Glomerular visceral epithelial cell (primary cell): ENCODE data around the gene CBX2.
A peak's percentile ranks its signal among the peaks of the same experiment; 100 is the strongest.

ENCODE experiments used
- DNase-seq: peaks from one replicate; pipeline ENCODE4 v3.0.0-alpha.2; 2016; ENCODE audit errors: extremely low spot score

CBX2 gene

DNA sequence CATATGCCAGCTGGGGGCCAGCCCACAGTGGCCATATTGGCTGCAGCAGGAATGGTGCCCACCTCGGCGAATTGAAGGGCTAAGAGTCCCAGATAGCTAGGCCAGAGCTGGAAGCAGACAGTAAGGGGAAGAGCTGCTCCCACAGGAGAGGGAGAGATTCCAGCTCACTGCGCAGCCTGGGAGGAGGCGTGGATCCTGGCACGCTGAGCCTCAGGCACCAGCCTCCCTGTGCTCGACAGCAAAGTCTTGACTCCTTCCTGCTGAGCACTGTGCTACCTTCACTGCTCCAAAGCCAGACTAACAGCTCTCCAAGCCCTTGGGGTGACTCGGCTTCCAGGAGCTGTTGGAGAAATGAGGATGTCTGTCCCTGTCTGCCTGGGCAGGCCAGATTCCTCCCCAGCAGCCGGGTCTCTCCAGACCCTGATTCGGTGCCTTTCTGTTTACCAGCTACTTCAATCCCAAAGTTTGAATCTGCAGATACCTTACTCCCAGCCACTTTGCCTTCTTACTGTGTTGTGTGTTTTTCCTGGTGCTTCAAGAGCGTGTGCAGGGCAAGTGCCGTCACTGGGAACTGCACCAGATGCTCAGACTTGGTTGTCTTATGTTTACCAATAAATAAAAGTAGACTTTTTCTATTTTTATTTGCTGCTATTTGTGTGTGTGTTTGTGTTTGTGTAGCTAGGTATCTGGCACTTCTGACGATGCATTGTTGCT is 9.1 kb downstream of the CBX2 start:
- no peak for DNase-seq

DNA sequence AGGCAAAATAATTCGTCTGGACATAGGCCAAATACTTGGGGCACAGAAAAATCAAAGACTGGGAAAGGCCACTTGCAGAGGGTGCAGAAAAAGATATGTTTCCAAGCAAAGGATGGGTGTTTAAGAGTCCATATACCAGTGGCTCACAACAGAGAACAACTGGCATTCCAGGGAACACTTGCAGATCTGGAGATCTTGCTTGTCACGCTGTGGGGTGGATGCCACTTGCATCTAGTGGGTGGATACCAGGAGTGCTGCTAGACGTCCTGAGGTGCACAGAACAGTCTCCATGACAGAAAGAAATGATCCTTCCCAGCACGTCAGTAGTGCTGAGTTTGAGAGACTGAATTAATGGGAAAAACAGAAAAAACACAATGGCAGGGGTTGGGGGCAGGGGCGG is 10.5 kb downstream of the CBX2 start:
- DNase-seq, result no peak

DNA sequence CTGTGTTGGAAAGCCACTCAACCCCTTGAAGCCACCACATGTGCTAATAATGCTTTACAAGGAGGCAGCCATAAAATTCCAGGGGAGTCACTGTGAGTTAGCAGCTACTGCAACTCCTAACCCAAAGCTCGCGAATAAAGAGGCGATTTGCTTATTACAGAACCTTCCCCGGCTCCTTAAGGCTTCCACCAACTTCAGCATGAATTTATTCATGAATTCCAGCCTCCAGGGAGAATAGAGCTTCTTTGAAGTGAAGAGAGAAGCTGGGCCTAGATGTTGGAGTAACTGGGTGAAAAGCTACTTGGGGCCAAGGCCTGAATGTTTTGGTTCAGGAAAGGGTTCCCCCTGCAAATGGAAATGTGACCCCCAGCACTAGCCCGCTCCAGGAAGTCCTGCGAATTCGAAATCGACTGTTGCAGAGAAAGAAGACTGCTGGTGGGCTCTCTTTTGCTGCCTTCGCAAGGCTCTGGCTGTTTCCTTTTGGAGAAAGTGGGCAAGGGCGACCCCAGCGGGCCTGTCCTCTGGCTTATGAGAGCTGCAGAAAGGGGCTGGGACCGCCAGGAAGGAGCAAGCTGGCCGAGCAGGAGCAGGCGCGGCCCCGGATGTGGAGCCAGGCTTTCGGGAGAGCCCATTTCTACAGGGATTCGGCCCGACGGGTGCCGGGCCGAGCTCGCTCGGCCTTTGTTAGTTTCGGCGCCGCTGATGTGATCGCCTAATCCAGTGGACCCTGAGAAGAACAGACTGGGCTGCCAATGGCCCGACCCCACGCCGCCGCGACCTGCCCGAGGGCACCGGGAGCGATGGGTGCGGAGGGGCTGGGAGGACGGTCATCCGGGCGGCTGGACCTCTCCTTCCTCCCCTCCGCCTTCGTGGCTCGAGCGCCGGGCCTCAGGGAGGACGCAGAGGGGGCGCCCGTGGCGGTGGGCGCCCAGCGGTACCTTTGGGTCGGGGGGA is 11.3 kb downstream of the CBX2 start:
- DNase-seq, result no peak

DNA sequence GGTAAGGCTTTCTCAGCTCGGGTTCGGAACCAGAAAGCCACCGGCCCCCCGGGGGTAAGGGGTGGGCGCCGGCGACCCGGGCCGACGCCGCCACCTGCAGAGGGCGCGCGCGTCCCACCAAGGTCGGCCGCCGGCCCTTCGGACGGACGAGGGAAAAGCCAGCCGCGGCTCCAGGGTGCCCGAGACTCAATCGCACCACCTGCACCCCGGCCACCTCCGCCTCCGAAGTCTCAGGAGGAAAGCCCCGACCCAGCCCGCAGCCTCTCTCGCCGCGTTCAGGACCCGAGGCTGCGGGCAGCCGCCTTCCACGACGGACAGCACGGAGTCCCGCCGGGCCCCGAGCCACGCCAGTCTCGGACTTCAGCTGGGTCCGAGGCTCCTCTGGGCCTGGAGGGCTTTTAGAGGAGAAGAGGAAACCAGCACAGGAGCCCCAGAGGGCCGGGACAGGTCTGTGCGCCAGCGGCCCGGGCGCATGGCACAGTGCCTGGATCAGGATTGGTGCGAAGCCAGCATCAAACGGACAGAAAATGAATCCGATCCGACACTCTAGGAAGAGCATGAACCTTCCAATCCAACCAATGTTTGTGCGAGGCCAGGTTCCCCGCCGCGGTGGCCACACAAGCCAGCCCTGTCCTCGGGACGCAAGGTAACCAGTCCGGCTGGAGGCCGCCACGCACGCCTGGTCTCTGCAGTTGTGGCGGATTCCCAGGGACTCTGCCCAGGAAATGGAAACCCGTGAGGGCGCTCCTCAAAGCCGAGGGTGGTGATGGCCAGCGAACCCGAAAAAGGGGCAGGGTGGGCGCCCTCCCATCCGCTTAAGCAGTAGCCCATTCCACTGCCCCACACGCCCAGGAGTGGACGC is 12.2 kb downstream of the CBX2 start:
- DNase-seq, result peak; percentile 44

DNA sequence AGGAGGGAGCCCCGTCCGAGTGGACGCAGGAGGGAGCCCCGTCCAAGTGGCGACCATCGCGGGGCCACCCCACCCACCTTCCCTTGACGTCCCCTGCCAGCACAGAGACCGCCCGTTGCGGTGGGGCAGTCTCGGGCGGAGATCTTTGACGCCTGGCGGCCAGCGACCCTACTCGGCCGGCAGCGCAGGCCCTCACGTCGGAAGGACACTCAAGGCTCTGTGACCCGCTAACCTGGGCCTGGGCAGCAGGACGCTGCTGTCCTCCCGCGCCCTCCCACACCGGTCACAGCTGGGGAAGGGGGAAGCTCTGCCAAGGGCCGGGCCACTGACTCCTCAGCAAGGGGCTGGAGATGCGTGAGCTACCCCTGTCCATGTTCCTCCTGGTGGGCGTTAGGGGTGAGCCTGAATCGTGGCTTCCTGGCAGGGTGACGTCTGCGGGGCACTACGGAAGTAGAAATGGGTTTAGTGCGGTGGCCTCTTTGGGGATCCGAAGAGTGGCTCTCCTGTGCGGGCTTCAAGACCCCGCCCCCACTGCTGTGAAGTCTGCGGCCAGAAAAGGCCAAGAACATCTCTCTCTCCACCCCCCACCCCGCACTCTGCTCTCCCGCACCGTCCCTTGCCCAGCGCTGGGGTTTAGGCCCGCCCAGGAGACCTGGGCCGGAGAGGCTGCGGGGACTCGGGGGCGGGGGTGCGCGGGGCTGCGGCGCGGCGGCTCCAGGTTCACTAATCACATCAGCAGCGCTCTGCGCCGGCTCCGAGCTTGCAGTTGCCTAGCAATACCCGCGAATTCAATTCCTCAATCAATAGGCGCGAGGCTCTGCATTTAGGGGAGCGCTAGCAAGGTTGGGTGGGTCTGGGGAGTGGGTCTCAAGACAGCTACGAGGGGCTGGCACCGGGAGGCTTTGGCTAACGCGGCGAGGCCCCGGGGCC is 13.1 kb downstream of the CBX2 start:
- DNase-seq, result no peak

DNA sequence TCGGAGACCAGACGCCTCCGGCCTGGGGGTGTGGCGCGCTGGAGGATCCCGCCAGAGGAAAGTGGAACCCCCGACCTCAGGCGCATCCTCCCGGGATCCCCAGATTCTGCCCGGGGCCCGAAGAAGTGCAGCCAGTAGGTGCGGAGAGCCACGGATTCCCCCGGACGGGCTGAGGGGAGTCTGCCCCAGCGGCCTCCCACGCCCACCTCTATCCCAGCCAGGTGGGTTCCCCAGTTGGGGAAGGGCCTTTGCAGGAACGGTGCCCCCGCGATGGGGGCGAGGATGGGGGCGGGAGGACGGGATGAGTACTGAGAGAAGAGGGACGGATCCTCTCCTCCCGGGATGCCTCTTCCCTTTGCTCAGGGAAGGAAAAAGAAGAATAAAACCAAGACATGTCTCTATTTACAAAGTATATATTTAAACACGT is 13.8 kb downstream of the CBX2 start:
- no peak for DNase-seq

DNA sequence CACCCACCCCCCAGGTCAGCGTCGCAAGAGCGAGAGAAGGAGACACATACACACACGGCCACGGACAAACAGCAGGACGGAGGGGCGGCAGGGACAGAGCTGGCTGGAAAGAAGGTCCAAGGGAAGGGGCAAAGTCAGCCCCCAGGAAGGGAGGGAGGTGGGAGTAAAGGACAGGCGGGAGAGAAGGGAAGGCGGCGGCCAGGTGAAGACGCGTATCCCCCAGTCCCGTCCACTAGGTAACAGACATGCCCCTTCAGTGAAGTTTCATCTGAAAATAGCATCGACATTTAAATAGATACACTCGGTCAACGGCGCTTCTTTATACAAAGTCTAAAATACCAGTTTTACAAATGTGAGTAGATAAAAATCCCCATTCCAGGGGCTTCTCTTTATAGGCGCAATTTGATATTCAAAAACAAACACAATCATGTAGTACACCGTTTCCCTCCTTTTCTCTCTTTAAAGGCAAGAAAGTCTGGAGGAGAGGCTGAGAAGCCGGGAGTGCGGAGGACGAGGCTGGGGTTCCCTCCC is 14.5 kb downstream of the CBX2 start:
- DNase-seq, result no peak

DNA sequence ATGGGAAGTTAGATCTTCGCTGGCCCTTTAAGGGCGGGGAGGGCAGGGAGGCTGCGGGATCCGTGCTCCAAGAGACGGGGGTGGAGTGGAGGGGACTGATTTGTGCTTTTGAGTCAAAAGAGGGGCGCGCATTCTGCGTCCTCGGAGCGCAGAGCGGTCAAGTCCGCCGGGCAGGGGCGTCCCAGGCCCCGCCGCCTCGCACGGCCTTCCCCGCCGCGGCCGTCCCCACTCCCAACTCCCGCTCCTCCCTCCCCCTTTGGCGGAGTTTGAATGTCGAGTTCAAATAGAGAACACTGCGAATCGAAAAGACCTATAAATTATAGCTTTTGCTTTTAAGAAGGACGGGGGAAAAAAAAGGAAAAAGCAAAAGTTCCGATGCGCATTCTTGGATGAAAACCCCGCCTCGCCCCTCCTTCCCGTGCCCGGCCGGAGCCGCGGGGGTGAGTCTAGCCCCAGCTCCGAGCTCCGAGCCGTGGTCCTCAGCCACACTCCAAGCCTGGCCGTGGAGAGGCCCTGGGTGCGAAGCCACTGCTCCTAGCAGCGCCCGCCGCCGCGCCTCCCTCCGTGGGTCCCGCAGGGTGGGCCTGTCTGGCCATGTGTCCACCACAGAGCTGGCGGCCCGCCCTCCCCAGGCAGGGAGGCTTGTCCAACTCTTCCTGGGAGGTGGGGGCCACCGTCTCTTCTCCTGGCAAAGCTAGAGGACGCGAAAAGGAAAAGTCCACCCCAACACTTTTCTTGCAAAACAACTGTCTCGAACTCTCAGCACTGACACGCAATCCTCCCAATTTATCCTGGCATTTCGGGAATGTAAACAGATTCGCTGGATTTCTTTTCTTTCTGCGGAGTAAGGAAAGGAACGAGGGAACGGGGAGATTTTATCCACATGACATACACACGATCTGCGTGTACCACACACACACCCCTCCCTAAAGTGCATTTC is 15.3 kb downstream of the CBX2 start:
- no peak for DNase-seq

DNA sequence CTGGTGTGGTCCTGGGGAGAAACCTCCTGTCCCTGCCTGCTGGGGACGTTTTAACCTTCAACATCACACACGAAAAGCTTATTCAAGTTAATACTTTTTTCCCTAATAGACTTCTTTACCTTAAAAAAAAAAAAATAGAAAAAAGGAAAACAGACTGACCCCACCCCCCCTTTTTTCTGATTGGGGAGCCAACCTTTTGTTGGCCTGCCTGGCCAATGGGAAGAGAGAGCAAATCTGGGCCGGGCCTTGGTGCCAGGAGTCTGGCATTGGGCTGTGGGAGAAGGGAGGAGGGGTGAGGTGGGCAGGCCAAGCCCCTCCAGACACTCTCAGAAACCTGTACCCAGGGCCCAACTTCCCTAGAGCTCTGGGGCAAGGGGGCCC is 16.0 kb downstream of the CBX2 start:
- DNase-seq, result no peak

DNA sequence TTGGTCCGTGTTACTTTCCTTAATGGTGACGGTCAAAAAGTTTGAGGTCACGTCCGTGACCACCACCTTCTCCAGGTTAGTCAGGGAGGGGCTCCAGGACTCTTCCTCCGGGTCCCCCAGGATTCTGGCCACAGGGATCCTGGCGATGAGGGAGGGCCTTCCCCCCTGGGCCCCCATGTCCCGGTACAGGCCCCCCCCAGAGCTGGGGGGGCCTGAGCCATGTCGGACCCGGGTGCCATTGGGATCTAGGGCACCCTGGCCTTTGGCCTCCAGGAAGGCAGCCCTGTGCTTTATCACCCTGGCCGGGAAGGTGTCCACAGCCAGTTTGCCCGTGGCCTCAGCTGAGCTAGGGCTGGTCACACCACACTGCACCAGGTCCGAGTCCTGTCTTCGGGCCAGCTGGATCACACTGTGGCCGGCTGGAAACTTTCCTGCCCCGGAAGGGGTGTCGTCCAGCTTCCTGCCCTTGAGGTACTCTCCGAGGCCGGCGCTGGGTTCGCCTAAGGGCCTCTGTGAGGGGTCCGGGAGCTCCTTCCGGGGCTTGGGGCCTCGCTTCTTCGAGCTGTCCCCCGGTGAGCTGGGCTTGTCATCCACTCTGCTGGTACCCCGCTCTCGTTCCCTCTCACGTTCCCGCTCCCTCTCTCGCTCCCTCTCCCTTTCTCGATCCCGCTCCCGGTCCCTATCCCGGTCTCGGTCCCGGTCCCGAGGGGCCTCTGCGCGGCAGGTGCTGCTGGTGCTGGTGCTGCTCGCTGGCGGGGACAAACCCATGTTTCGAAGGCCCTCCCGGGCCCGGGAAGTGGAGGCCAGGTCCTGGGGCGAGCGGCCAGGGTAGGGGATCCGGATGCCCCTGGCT is 16.9 kb downstream of the CBX2 start:
- no peak for DNase-seq

DNA sequence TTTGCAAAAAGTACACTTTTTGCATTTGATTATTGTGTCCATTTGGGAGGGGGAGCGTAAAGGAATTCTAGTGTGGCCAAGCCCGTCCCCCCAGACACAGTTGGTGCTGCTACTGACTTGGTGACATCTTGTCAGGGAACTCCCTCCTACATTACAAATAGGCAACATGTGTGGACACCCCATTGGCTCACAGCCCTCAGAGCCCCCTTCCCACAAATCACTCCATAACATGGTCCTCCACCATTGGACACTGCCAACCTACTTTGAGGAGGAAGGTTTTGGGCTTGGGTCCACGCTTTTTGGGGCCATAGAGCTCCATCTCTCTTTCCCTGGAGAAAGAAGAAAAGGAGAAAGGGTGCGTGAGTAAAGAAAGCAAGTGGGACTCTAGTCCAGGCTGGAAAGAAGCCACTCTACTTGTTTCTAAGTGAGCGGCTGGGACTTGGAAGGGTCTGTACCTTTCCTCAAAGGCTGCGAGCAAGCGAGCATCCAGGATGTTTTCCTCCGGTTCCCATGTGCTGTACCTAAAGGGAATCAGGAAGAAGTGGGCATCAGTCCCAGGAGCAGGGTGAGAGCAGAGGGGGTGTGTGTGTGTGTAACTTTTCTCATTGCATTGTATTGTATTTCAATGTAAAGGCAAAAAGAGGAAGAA is 18.0 kb downstream of the CBX2 start:
- DNase-seq, result no peak

DNA sequence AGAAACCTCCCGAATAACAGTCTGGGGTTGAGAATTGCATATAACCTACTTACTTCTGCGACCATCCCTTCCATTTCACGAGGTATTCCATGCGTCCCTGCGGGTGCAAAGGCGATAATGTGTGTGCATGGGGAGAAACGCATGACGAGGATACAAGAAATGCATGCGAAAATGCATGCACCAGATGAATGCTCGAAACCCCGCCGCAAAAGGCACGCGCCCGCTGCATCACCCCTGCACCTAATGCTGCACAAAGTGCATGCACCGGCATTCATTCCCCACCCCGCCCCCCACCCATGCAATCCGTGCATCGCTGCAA is 18.5 kb downstream of the CBX2 start:
- DNase-seq, result no peak

DNA sequence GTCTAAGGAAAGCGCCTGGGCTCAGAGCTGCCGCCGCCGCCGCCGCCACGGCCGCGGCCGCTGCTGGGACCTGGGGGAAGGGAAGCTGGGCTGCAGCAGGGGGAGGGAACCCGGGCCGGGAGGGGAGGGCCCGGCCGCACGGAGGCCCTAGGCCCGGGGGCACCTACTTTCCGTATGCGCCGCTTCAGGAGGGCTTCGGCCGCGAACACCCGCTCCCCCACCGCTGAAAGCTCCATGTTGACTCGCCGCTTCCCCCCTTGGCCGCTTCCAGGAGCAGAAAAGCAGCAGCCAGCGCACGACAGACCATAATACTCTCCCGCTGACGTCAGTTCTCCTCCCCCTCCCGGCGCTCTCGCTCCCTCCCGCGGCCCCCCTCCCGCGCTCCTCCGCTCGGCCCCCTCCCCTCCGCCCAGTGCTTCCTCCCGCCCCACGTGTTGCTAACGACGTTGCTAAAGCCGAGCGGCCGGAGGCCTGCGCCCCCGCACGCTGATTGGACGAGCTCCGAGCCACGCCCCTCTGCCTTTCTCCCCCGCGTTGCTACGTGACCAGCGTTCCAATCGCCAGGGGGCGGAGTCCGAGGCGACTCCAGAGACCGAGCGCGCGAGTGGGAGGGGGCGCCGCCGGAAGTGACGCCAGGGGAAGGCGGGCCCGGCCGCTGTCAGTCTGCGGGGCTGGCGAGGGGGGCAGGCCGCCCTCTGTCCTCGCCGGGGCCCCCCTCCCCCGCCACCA is 19.0 kb downstream of the CBX2 start, which contains the start of gene CBX8:
TSS of gene CBX8 (minus strand) at position 315 of the 729 bp plus-strand sequence. CDS start at position 236, 79 bp downstream.
- peak; percentile 100 for DNase-seq

DNA sequence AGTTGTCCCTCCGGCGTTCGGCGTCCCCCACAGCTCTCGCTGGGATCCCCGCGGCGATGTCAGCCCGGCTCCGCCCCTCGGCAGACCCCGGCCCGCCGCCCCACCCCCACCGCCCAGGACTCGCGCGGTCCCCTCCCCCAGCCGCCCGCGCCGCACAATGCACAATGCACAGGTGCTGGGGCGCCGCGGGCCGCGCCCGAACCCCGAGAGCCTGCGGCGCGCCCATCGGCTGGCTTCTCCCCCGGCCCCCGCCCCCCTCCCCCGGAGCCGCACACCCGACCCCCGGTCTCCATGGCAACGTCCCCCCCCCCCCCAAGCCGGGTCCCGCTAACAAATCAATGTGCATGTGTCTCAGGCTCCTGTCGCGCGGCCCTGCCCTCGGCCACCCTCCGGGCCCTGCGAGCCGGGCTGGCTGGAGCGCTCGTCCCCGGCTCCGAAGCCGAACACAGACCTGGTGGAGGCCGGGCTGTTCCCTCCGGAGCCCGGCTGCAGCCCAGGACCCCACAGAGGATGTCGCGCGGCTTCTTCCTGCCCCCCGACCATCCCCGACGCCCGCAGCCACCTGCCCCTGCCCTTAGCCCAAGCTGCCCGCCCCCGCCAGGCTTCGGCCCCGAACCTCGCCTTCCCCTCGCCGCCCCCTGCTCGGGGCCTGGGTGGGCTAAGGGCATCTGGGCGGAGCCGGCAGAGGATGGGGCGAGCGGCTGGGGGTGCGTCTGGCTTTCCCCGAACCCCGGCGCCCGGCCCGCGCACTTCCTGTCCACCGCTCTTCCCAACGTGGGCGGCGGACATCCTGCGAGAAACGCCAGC is 19.7 kb downstream of the CBX2 start:
- no peak for DNase-seq

DNA sequence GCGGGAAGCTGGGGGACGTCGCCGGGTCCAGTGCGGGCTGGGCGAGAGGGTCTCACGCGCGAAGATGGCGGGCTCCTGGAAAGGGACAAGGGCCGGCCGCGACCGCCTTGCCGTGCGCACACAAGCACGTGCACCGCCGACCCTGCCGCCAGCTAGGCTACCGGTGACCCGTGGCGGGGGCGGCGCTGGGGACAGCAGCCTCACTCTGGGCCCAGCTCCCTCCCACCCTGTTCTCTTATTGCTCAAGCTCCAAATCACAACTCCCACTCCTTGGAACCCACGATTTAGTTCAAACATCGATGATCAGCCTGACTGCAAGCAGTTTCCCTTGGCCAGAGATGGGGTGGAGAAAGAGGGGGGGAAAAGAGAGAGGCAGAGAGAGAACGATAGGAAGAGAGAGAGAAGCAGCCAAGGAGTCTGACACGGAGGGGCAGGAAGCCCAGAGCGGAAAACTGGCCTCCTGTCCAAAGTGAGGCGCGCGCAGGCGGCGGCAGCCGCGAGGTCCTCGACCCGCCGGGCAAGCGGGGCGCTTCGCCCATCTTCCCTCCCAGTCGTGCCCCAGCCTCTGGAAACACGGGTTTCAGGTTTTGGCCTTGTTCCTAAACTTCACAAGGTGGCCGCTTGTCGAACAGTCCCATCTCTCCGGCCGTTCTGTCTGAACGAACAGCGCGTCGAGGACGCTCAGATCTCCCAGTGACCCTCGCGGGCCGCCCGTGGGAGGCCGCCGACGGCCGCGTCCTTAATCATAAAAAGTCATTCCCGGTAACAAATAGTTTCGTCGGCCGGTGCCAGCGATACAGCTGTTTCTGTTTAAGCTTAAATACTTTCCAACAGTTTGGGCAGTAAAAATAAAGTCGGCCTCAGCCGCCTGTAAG is 20.6 kb downstream of the CBX2 start:
- DNase-seq, result no peak

DNA sequence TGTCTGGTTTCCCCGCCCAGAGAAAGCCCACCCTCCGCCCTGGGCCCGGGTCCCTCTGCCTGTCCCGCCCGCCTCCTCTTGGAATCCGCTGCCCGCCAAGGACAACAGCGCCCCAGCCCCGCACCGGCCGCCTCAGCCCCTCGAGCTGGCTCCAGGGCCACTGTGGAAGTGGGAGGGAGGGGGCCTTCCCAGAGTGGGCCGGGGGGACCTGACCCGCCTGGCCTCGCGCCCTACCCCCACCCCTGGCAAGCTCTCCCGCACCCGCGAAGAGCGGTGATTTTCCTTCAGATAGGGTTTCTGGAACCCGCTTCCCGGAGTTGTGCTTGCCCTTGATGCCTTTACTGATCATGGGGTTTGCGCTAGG is 21.2 kb downstream of the CBX2 start:
- DNase-seq, result no peak
